Tibial nerve (tissue), 4 donors: ENCODE measurements around the gene NKX2-2. TPM values are rescaled to one million over a fixed set of nuclear protein-coding genes. Genes with fewer than 3 reads are reported as not detected.
"Not testable (repeated sequence)": the region's sequence is repeated elsewhere in the genome, so short reads cannot be mapped to it uniquely, and the experiment has no call there.

ENCODE experiments used
- DNase-seq, 2 donors: peaks; one replicate each; pipeline ENCODE4 v3.0.0-alpha.2; 2019; ENCODE audit warnings: low spot score in 2 of 2
- H3K27ac ChIP-seq, 4 donors: fragments of 200-600 bp; sonication (generic) in 3 of 4; one replicate each; pipeline ENCODE4 v1.5.1; 2017 to 2019; ENCODE audit warnings: mild to moderate bottlenecking in 1 of 4
- H3K27me3 ChIP-seq, 2 donors: fragments of 200-600 bp; sonication (generic) in 1 of 2; one replicate each; pipeline versions ENCODE4 v1.5.1 to v1.6.0; 2017 to 2019
- H3K36me3 ChIP-seq, 3 donors: fragments of 200-600 bp; sonication (generic); one replicate each; pipeline ENCODE4 v1.5.1; 2018 to 2019
- H3K4me1 ChIP-seq, 4 donors: fragments of 200-600 bp; sonication (generic) in 3 of 4; one replicate each; pipeline ENCODE4 v1.5.1; 2017 to 2019
- H3K4me3 ChIP-seq, 4 donors: fragments of 200-600 bp; sonication (generic) in 3 of 4; one replicate each; pipeline ENCODE4 v1.5.1; 2017 to 2019; ENCODE audit warnings: mild to moderate bottlenecking in 1 of 4, moderate library complexity in 1 of 4
- H3K9me3 ChIP-seq, 4 donors: fragments of 200-600 bp; sonication (generic) in 3 of 4; one replicate each; pipeline ENCODE4 v1.5.1; 2017 to 2019
- CTCF ChIP-seq, 5 experiments: fragments of 200-600 bp in 3 of 5; fragments of 450-650 bp in 2 of 5; sonication (generic) in 3 of 5; IDR thresholded peaks; one replicate each; pipeline ENCODE4 v1.5.1; 2016 to 2019; ENCODE audit warnings: antibody characterized with exemption in 5 of 5, mild to moderate bottlenecking in 3 of 5, moderate library complexity in 2 of 5
- EP300 ChIP-seq, 2 donors: sonication (generic); formaldehyde crosslinking; IDR thresholded peaks; one replicate each; pipeline ENCODE4 v1.6.1; 2017; ENCODE audit warnings: antibody characterized with exemption in 2 of 2, mild to moderate bottlenecking in 1 of 2
- POLR2A ChIP-seq, 2 donors: fragments of 450-650 bp; IDR thresholded peaks; one replicate each; pipeline ENCODE4 v1.6.1; 2017; ENCODE audit warnings: antibody characterized with exemption in 2 of 2, mild to moderate bottlenecking in 2 of 2, moderate library complexity in 2 of 2
- WGBS, 2 donors: methylation state at CpG; one replicate each; pipeline ENCODE4 v1.1.5; 2018; 5-methylcytosine and 5-hydroxymethylcytosine counted together
- total RNA-seq, 4 donors: library from RNA; depleted of rRNA; stranded (reverse); fragments of >200 nt; gene quantifications; one replicate each; pipeline ENCODE4 v1.1.0, GENCODE V29; 2016

The NKX2-2 gene
- total RNA-seq, 4 donors from 2014 or later: not detected

DNA sequence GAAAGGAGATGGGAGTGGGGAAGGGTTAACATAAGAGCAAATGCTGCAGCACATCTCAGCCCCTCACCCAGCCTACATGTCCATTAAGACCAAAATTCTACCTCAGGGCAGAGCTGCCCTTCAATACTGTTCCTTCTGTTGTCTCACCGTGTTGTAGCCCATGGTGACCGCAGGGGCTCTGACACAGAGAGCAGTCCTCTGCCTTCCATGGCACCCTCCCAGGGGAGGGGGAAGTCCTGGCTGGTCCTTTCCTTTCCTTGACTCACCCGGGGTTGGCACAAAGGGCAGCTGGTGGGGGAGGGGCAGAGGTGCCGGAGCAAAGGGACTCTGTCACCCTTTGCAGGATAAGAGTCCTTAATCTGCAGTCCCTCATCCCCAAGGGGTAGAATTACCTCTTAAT lies 15.2 kb downstream of the NKX2-2 start:
- no peak for DNase-seq
- TF ChIP-seq POLR2A (IDR thresholded peaks at IDR 0.05) (no peak), CTCF (IDR thresholded peaks at IDR 0.05) (no peak), EP300 (IDR thresholded peaks at IDR 0.05) (no peak)
- Histone ChIP-seq H3K36me3 (no peaks in the 10 kb centered on the region), H3K4me3 (no peak overlapping the region), H3K4me1 (no peaks in the 10 kb centered on the region), H3K27me3 (peaks cover 0 to 44% of the 10 kb centered on the region in 2 donors), H3K27ac (no peak overlapping the region), H3K9me3 (no peaks in the 10 kb centered on the region)
- WGBS, 2 donors: 44 to 62% methylated on average over 3 to 4 of the region's 4 CpGs

- TF ChIP-seq POLR2A (IDR thresholded peaks at IDR 0.05): no peak
- TF ChIP-seq CTCF (IDR thresholded peaks at IDR 0.05): no peak
- TF ChIP-seq EP300 (IDR thresholded peaks at IDR 0.05): no peak
- Histone ChIP-seq H3K9me3 (no peaks in the 10 kb centered on the region), H3K4me1 (no peaks in the 10 kb centered on the region), H3K27ac (no peak overlapping the region), H3K27me3 (peaks cover 0 to 40% of the 10 kb centered on the region in 2 donors), H3K4me3 (no peak overlapping the region), H3K36me3 (no peaks in the 10 kb centered on the region)
- no peak for DNase-seq
- 54 to 56% methylated on average over 6 of the region's 6 CpGs for WGBS, 2 donors
Measured at GRCh38 chr20:21498195-21498594, 15.7 kb downstream of the NKX2-2 start.

DNA sequence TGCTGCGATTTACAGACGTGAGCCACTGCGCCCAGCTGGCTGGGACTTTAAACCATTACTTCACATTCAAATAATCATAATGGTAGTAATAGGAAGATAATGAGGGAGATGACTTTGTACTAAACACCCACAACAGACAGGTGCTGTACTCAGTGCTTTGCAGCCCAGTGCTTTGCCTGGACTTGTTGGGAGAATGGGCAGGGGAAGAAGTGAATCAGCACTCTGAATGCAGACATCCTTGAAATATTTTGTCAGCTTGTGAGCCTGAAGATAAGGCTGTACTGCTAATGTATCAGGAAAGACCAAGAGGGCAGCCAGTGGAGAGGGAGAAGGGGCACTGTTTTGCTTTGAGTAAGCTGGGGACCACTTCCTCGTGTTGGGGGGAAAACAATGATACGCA lies 17.4 kb downstream of the NKX2-2 start:
- Histone ChIP-seq H3K27me3 (peaks cover 0 to 27% of the 10 kb centered on the region in 2 donors), H3K4me1 (no peaks in the 10 kb centered on the region), H3K27ac (no peak overlapping the region), H3K36me3 (no peaks in the 10 kb centered on the region), H3K9me3 (no peaks in the 10 kb centered on the region), H3K4me3 (no peak overlapping the region)
- DNase-seq: no peak
- WGBS, 2 donors: 87 to 93% methylated on average over 5 of the region's 5 CpGs
- TF ChIP-seq EP300 (IDR thresholded peaks at IDR 0.05) (no peak), POLR2A (IDR thresholded peaks at IDR 0.05) (no peak), CTCF (IDR thresholded peaks at IDR 0.05) (no peak)

DNA sequence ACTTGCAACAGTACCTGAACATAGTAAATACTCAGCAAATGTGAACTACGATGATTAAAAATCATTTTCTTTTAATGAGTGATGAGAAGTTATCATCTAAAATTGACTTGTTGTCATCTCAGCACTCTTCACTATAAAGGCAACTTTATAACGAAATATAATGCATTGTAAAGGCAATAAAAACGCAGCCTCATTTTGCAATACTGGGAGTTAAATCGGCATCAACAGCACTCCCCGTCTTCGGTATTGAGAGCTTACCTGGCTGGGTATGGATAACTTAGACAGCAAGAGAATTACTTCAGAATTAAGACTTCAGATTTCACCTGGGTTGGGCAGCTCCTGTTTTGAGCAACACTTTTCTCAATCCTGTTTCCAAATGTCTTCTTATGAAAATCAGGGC lies 20.8 kb downstream of the NKX2-2 start:
- H3K4me3 ChIP-seq: no peak overlapping the region
- no peaks in the 10 kb centered on the region for H3K4me1 ChIP-seq
- no peaks in the 10 kb centered on the region for H3K36me3 ChIP-seq
- DNase-seq: no peak
- WGBS, 2 donors: 90 to 92% methylated on average over 6 of the region's 6 CpGs
- no peaks in the 10 kb centered on the region for H3K9me3 ChIP-seq
- peaks cover 0 to under 1% of the 10 kb centered on the region in 2 donors for H3K27me3 ChIP-seq
- no peak overlapping the region for H3K27ac ChIP-seq
- no peak for TF ChIP-seq POLR2A (IDR thresholded peaks at IDR 0.05)
- TF ChIP-seq CTCF (IDR thresholded peaks at IDR 0.05): no peak
- no peak for TF ChIP-seq EP300 (IDR thresholded peaks at IDR 0.05)

DNA sequence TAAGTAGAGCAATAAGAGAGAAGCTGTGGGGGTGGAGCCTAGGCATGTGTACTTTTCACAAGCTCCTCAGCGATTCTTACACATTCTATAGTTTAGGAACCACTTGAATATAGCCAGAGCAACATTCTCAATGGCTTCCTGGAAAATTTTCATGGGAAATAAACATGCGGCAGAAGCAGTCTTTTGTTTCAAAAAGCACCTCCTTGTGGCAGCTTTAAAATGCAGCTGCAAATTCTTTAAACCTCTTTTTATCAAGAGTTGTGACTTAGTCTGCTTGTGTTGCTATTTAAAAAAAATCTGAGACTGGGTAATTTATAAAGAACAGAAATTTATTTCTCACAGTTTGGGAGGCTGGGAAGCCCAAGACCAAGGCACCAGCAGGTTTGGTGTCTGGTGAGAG lies 23.8 kb downstream of the NKX2-2 start:
- Histone ChIP-seq H3K9me3 (peaks cover 0 to 14% (median 0%) of the 10 kb centered on the region in 4 donors), H3K36me3 (no peaks in the 10 kb centered on the region), H3K4me1 (no peaks in the 10 kb centered on the region), H3K27ac (no peak overlapping the region), H3K4me3 (no peak overlapping the region), H3K27me3 (no peaks in the 10 kb centered on the region)
- 30 to 33% methylated on average over 2 of the region's 2 CpGs for WGBS, 2 donors
- no peak for DNase-seq
- no peak for TF ChIP-seq EP300 (IDR thresholded peaks at IDR 0.05)

GRCh38 chr20:21480144-21480543 lies 33.7 kb downstream of the NKX2-2 start:
- not testable (repeated sequence) for DNase-seq, H3K27me3 ChIP-seq, H3K36me3 ChIP-seq, H3K4me1 ChIP-seq, H3K4me3 ChIP-seq, H3K27ac ChIP-seq
- WGBS, 2 donors: 93 to 96% methylated on average over 2 of the region's 2 CpGs
- peaks cover 0 to 11% (median 0%) of the 10 kb centered on the region in 4 donors for H3K9me3 ChIP-seq
